ENCODE measurements around the gene MAP3K13.
A peak's percentile ranks its signal among the peaks of the same experiment; 100 is the strongest.
"Not testable (repeated sequence)": the region's sequence is repeated elsewhere in the genome, so short reads cannot be mapped to it uniquely, and the experiment has no call there.

Gene MAP3K13

GRCh38 chr3:185460719-185461350, 97.9 kb downstream of the MAP3K13 start:
- peak; percentile 15 for DNase-seq

DNA sequence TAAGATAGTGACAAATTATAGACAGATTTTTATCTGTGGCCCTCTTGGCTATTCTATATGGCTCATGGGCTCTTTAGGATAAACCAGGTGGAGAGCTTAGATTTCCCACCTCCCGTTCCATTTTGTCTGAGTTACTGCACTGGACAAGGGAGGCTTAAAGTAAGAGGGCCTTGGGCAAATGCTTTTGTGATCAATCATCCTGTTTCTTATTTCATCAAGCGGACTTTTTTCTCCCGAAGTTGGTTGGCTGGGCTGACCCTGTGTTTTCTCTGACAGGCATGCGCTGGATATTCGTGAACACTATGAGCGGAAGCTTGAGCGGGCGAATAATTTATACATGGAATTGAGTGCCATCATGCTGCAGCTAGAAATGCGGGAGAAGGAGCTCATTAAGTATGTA, 102.5 kb downstream of the MAP3K13 start:
- no peak for DNase-seq

DNA sequence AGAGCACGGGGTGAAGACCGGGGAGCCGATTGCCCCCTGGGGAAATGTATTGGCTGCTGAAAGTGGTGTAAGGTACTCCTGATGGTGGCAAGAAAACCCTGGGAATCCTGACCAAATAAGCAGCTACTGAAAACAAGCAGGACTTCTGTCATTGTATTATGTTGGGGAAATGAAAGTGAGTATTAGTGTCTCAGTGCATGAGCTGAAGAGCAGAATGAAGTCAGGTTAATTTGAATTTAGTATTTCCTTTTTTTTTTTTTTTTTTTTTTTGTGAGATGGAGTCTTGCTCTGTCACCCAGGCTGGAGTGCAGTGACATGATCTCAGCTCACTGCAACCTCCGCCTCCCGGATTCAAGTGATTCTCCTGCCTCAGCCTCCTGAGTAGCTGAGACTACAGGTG, 103.2 kb downstream of the MAP3K13 start:
- DNase-seq, result not testable (repeated sequence)

- no peak for DNase-seq
Measured at GRCh38 chr3:185469542-185469941, 106.6 kb downstream of the MAP3K13 start.

DNA sequence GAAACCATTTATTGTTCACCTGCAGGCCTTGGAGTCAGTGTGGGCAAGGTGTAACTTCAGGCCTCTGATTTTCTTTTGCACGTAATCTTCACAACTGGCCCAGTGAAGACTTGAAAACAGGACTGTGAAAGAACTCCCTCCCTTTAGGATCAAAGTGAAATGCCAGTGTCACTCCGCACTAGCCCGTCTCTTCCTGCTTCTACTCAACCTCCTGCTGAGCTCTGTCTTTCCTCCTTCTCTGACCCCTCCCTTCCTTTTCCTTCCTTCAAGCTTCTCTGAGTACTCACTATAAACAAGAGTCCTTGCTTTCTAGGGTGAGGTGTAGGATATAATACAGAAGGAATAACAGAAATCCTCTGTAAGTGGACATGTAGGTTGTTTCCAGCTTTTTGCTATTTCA, 107.4 kb downstream of the MAP3K13 start:
- no peak for DNase-seq

DNA sequence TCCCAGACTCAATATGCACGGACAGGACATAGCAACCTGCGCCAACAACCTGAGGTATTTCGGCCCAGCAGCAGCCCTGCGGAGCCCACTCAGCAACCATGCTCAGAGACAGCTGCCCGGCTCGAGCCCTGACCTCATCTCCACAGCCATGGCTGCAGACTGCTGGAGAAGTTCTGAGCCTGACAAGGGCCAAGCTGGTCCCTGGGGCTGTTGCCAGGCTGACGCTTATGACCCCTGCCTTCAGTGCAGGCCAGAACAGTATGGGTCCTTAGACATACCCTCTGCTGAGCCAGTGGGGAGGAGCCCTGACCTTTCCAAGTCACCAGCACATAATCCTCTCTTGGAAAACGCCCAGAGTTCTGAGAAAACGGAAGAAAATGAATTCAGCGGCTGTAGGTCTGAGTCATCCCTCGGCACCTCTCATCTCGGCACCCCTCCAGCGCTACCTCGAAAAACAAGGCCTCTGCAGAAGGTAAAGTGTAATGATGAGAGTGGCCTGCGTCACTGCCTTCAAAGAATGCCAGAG, 110.4 kb downstream of the MAP3K13 start:
- no peak for DNase-seq

- not testable (repeated sequence) for DNase-seq
Measured at GRCh38 chr3:185474922-185475321, 112.0 kb downstream of the MAP3K13 start.

- no peak for DNase-seq
Measured at GRCh38 chr3:185477316-185477715, 114.4 kb downstream of the MAP3K13 start.

- no peak for DNase-seq
Measured at GRCh38 chr3:185479373-185479945, 116.5 kb downstream of the MAP3K13 start.

DNA sequence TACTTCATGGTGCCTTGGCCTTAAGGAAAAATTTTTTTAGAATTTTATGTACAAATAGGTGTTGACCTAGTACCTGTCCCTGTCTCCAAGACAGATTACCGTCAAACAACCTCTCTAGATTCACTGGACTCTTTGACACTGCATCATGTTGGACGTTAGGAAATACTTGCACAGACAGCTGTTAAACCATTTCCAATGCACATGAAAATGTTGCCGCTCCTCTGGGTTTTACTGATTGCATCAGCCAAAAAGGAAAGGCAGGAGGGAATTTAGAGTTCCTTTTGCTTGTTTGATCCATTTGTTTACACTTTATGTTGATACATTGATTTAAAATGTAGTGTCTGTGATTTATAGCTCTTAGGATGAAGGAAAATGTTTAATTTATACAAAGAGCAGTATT, 121.4 kb downstream of the MAP3K13 start:
- DNase-seq, result no peak

- DNase-seq, result no peak
Measured at GRCh38 chr3:185486394-185486793, 123.5 kb downstream of the MAP3K13 start.

DNA sequence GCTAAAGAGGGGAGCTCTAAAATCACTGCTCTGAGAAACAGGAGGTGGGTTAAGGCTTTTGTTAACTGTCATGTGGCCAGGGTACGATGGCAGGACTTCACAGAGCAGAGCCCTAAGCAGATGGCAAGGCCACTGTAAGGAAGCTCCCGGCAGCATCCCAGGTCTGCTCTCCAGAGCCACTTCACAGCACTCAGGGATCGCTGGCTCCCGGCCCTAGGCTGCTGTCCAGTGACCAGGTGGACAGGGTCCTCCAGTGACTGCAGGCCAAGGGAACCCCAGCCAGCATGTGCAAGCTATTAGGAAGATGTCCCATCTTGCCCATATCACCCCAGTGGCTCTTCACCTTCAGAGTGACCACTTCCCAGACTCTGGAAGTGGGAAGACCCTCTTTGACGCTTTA, 125.5 kb downstream of the MAP3K13 start:
- DNase-seq, result no peak

DNA sequence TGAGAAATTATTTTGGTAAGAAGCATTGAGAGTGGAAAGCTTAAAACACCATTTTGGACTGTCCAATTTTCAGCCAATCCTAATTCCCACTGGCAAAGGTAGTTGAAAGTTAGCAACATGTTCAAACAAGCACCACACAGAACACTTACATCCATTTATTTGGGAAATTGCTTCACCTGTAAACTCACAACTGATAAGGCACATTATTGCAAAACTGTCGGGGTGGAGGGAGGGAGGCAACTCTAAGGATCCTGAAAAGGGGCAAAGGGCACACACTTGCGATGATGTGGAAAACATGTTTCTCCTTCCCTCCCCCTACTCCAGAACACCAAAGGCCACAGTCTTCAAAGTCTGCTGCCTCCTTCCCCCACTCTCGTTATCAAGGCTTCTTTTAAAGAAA, 126.5 kb downstream of the MAP3K13 start:
- no peak for DNase-seq

DNA sequence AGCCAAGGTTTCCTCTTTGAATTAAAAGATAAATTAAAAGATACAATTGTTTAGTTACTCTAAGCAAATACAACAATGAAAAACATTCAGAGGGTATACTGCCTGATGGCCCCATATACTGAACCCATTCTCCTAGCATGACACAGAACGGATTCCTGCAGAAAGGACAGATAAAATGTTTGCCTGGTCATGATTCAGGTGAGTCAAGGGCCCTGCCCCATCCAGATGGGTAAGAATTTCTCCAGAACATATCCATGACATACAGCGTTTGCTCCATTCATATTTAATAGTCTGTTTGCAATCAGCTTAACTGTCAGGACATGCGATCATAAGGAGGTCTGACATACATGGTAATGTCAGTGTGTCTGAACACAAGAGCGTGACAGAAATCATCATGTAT, 127.3 kb downstream of the MAP3K13 start:
- DNase-seq, result no peak

DNA sequence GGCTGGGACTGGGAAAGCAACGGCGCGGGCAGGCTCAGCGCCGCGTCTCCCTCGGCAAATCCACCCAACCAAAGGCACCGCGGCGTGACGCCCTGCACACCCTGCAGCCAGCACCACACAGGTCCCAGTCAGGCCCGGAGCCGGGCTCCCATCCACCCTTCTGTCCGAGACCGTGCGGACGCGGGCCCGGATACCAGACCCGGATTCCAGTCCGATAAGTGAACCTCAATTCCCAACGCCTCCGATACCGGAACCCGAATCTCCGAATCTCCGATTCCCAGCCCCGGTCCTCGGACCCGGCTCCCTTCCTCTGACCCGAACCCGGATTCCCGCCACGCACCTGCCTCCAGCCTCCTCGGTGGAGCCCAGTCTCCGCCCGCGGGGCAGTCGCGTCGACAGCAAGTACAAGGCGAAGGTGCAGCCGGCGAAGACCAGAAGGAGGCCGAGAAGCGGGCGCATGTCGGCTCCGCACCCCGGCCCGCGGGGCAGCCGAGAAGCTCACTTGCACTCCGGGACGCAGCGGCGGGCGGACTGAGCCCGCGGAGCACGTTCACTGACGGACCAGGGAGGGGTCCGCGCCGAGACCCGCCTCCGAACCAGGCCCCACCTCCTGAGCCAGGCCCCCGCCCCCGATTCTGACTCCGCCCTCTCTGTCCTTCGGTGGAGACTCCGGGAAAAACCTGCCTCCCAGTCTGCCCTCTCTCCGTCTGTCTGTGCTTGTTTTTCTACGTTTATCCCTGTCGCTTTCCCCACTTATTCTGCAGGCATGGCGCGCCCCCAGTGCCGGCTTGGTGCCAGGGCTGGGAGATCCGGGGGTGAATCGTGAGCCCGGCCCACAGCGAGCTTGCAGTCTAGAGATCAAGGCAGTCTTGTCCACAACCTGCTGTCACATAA, 135.8 kb downstream of the MAP3K13 start, which contains the start of gene TMEM41A:
TSS of gene TMEM41A (minus strand) at position 533 of the 894 bp plus-strand sequence. CDS start at position 459, 74 bp downstream.
- DNase-seq, result peak; percentile 91

GRCh38 chr3:185502987-185503386, 140.1 kb downstream of the MAP3K13 start:
- DNase-seq, result no peak

GRCh38 chr3:185503521-185503920, 140.6 kb downstream of the MAP3K13 start:
- DNase-seq, result no peak

DNA sequence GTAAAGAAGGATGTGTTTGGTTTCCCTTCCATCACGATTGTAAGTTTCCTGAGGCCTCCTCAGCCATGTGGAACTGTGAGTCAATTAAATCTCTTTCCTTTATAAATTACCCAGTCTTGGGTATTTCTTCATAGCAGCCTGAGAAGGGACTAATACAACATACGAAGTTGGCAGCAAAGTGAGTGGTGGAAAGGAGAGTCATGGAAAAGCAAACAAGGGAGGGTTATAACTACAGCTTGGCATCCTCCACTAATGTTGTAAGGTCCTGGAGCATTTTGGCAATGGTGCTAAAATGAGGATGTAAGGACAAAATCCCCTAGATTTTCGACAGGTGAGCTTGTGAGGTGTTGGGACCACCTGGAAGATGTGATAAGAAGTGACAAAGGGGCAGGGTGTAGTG, 141.7 kb downstream of the MAP3K13 start:
- no peak for DNase-seq

- no peak for DNase-seq
Measured at GRCh38 chr3:185507883-185508282, 144.9 kb downstream of the MAP3K13 start.

GRCh38 chr3:185508335-185508991, 145.5 kb downstream of the MAP3K13 start:
- no peak for DNase-seq

- DNase-seq, result no peak
Measured at GRCh38 chr3:185511711-185512110, 148.8 kb downstream of the MAP3K13 start.

DNA sequence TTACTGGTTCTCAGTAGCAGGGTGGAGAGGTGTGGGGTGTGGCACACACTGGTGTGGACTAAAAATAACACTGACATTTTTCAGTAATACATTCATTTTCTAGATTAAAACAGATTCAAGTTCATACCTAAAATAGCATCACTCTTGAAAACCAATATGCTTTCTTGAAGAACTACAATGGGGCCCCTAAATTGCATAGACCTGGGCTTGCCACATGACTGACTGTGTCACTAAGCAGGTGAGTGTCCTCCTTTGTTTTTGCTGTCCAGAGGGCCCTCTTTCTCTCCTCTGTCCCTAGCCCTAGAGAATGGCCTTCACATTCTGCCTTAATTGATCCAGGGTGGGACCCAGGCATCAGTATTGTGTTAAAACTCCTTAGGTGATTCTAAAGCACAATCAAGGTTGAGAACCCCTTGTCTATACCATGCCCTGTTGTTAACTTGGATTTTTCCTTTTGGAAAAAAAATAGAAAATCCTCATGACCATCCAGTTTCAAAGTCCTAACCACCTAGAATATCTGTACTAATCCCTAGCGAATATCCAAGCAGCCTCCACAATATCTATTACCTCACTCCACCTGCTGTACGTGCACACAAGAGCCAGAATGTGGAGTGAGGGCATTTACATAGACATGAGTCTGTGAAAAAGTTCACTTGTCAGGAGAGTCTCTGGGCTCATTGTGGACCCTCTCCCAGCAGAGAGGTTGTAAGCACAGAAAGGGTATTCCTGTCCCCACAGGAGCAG, 154.6 kb downstream of the MAP3K13 start:
- no peak for DNase-seq

Measured in EL (cell line).